Measurements from ENCODE around the gene SPHK2.
A peak's percentile ranks its signal among the peaks of the same experiment; 100 is the strongest.
"Not testable (repeated sequence)": the region's sequence is repeated elsewhere in the genome, so short reads cannot be mapped to it uniquely, and the experiment has no call there.

The SPHK2 gene

GRCh38 chr19:48625891-48626327 lies 6.6 kb downstream of the SPHK2 start:
- DNase-seq, result no peak

- DNase-seq, result peak; percentile 39
Measured at GRCh38 chr19:48627201-48627864, 8.0 kb downstream of the SPHK2 start.

- no peak for DNase-seq
Measured at GRCh38 chr19:48627865-48628314, 8.6 kb downstream of the SPHK2 start.

- DNase-seq, result no peak
Measured at GRCh38 chr19:48628486-48629296, 9.4 kb downstream of the SPHK2 start.

GRCh38 chr19:48629297-48629598 lies 9.9 kb downstream of the SPHK2 start:
- DNase-seq, result no peak

- peak; percentile 47 for DNase-seq
Measured at GRCh38 chr19:48629599-48630295, 10.4 kb downstream of the SPHK2 start.

GRCh38 chr19:48630296-48631063 lies 11.2 kb downstream of the SPHK2 start:
- no peak for DNase-seq

GRCh38 chr19:48631225-48631624 lies 11.9 kb downstream of the SPHK2 start:
- no peak for DNase-seq

- DNase-seq, result not testable (repeated sequence)
Measured at GRCh38 chr19:48632286-48632685, 13.0 kb downstream of the SPHK2 start.

GRCh38 chr19:48632692-48633147 lies 13.4 kb downstream of the SPHK2 start:
- DNase-seq, result peak; percentile 24

- DNase-seq, result no peak
Measured at GRCh38 chr19:48633148-48634035, 14.1 kb downstream of the SPHK2 start.

GRCh38 chr19:48634036-48634342 lies 14.7 kb downstream of the SPHK2 start:
- DNase-seq, result no peak

- peak; percentile 97 for DNase-seq
Measured at GRCh38 chr19:48634424-48635262, 15.3 kb downstream of the SPHK2 start.

GRCh38 chr19:48635263-48635965 lies 16.1 kb downstream of the SPHK2 start:
- peak; percentile 81 for DNase-seq

GRCh38 chr19:48635966-48636858 lies 16.9 kb downstream of the SPHK2 start:
- peak; percentile 46 for DNase-seq

GRCh38 chr19:48636859-48637448 lies 17.6 kb downstream of the SPHK2 start, which contains the start of gene DBP:
TSS of gene DBP (minus strand) at chr19:48637379. CDS start at chr19:48636994, 385 bp downstream.
- peak; percentile 46 for DNase-seq

- peak; percentile 99 for DNase-seq
Measured at GRCh38 chr19:48637449-48637947, 18.2 kb downstream of the SPHK2 start.
